PC-9 (cell line): ENCODE measurements around the gene AHDC1. TPM values are rescaled to one million over a fixed set of nuclear protein-coding genes. Genes with fewer than 3 reads are reported as not detected.
A peak's percentile ranks its signal among the peaks of the same experiment; 100 is the strongest.

Experiments
- BruUV-seq: library from RNA; stranded (reverse); fragments of 400-500 nt; replicated peaks from 2 replicates; lab custom pipeline; 2021; lab: Mats Ljungman, UMichigan
- CTCF ChIA-PET: fragments of 300-600 bp; sonication (Branson Sonifier 250); formaldehyde crosslinking; loops from one replicate; lab custom pipeline; 2022; ENCODE audit warnings: antibody characterized with exemption; lab: Charles Lee
- POLR2A ChIA-PET: fragments of 300-600 bp; sonication (Branson Sonifier 250); formaldehyde crosslinking; loops from one replicate; lab custom pipeline; 2022; ENCODE audit warnings: antibody characterized with exemption; ENCODE audit not compliant: unreplicated experiment; lab: Charles Lee
- DNase-seq, 2 experiments: peaks; one replicate each; pipeline versions ENCODE4 v3.0.0 to v3.0.0-alpha.2; 2015 to 2022; ENCODE audit warnings: mixed read lengths in 1 of 2
- H2AFZ ChIP-seq: fragments of 200-600 bp; sonication (generic); 2 replicates; pipeline ENCODE4 v1.8.1; 2017; ENCODE audit warnings: antibody characterized with exemption
- H3F3A ChIP-seq: fragments of 200-600 bp; sonication (generic); 2 replicates; pipeline ENCODE4 v1.8.1; 2017; ENCODE audit warnings: antibody characterized with exemption, mild to moderate bottlenecking, low read depth; ENCODE audit not compliant: insufficient read depth
- H3K27ac ChIP-seq: fragments of 200-600 bp; sonication (generic); 2 replicates; pipeline ENCODE4 v1.6.1; 2016; ENCODE audit warnings: mixed run types
- H3K27me3 ChIP-seq: fragments of 200-600 bp; sonication (generic); 2 replicates; pipeline ENCODE4 v1.6.1; 2016; ENCODE audit warnings: low read depth, mixed run types; ENCODE audit not compliant: insufficient read depth
- H3K36me3 ChIP-seq: fragments of 200-600 bp; sonication (generic); 2 replicates; pipeline ENCODE4 v1.6.1; 2016; ENCODE audit warnings: low read depth, mixed run types
- H3K4me1 ChIP-seq: fragments of 200-600 bp; sonication (generic); replicated peaks from 2 replicates; pipeline ENCODE4 v1.6.1; 2016; ENCODE audit warnings: mixed run types; ENCODE audit not compliant: insufficient read depth
- H3K4me2 ChIP-seq: fragments of 200-600 bp; sonication (generic); 2 replicates; pipeline ENCODE4 v1.6.1; 2017; ENCODE audit warnings: mixed run types
- H3K4me3 ChIP-seq: fragments of 200-600 bp; sonication (generic); 2 replicates; pipeline ENCODE4 v1.6.1; 2016; ENCODE audit warnings: mixed run types
- H3K79me2 ChIP-seq: fragments of 200-600 bp; sonication (generic); 2 replicates; pipeline ENCODE4 v1.6.1; 2017; ENCODE audit warnings: low read depth, mixed run types
- H3K9me2 ChIP-seq: fragments of 200-600 bp; sonication (generic); 2 replicates; pipeline ENCODE4 v1.8.1; 2017; ENCODE audit warnings: mild to moderate bottlenecking; ENCODE audit not compliant: insufficient read depth
- H3K9me3 ChIP-seq: fragments of 200-600 bp; sonication (generic); 2 replicates; pipeline ENCODE4 v1.8.1; 2016; ENCODE audit warnings: low read depth; ENCODE audit not compliant: insufficient read depth
- H4K20me1 ChIP-seq: fragments of 200-600 bp; sonication (generic); 2 replicates; pipeline ENCODE4 v1.8.1; 2017; ENCODE audit not compliant: insufficient read depth
- EZH2 ChIP-seq: fragments of 200-600 bp; sonication (generic); IDR thresholded peaks from 2 replicates; pipeline ENCODE4 v1.8.0; 2017; ENCODE audit warnings: antibody characterized with exemption, low read depth
- intact Hi-C: fragments of 100-400 bp; cut with micrococcal nuclease; formaldehyde crosslinking; loops from one replicate; pipeline ENCODE4 v1.10.0; 2022; ENCODE audit not compliant: unreplicated experiment
- total RNA-seq: library from RNA; stranded (reverse); gene quantifications from 2 replicates; pipeline ENCODE4 v1.2.3, GENCODE V29; 2021
- TF ChIP-seq, protein P1 (sequence below): fragments of 200-600 bp; sonication (generic); conservative IDR thresholded peaks from 2 replicates; pipeline ENCODE4 v1.6.1; 2017; ENCODE audit warnings: mixed run types, antibody characterized with exemption, mild to moderate bottlenecking, moderate library complexity

AHDC1 gene
- total RNA-seq, 1 experiment from 2014 or later = 48.8 TPM

DNA sequence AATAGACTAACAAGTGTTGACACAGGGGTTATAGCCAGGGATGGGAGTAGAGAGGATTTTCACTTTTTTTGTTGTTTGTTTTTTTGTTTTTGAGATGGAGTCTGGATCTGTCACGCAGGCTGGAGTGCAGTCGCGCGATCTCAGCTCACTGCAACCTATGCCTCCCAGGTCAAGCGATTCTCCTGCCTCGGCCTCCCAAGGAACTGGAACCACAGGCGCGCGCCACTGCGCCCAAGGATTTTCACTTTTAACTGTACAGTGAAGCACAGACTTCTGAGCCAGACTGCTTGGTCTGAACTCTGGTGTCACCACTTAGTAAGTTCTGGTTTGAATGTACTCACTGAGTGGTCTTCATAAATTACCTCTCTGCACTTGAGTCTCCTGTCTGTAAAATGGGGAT lies 73.8 kb downstream of the AHDC1 start:
- CTCF ChIA-PET = interaction anchor here (0.7 kb wide), 1 partner anchor 16 kb away, joined by 4 read pairs; no protein-coding TSS in a partner anchor
- Histone ChIP-seq H3K79me2 (no peaks in the 10 kb centered on the region), H3K27me3 (no peaks in the 10 kb centered on the region), H3K9me2 (no peaks in the 10 kb centered on the region), H3K27ac (no peak overlapping the region), H3K4me1 (no peaks in the 10 kb centered on the region), H2AFZ (no peak overlapping the region), H4K20me1 (no peaks in the 10 kb centered on the region), H3K4me2 (no peak overlapping the region), H3F3A (0 out of 2 replicates have a peak, but pooled peaks cover 9% of the 10 kb centered on the region), H3K36me3 (no peaks in the 10 kb centered on the region), H3K4me3 (no peak overlapping the region), H3K9me3 (no peaks in the 10 kb centered on the region)
- TF ChIP-seq, protein P1, sequence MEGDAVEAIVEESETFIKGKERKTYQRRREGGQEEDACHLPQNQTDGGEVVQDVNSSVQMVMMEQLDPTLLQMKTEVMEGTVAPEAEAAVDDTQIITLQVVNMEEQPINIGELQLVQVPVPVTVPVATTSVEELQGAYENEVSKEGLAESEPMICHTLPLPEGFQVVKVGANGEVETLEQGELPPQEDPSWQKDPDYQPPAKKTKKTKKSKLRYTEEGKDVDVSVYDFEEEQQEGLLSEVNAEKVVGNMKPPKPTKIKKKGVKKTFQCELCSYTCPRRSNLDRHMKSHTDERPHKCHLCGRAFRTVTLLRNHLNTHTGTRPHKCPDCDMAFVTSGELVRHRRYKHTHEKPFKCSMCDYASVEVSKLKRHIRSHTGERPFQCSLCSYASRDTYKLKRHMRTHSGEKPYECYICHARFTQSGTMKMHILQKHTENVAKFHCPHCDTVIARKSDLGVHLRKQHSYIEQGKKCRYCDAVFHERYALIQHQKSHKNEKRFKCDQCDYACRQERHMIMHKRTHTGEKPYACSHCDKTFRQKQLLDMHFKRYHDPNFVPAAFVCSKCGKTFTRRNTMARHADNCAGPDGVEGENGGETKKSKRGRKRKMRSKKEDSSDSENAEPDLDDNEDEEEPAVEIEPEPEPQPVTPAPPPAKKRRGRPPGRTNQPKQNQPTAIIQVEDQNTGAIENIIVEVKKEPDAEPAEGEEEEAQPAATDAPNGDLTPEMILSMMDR = no peak
- no peak for TF ChIP-seq EZH2
- intact Hi-C loops = no loop called here
- POLR2A ChIA-PET = no interaction called here
- BruUV-seq = no TSS peak
- no peak for DNase-seq

DNA sequence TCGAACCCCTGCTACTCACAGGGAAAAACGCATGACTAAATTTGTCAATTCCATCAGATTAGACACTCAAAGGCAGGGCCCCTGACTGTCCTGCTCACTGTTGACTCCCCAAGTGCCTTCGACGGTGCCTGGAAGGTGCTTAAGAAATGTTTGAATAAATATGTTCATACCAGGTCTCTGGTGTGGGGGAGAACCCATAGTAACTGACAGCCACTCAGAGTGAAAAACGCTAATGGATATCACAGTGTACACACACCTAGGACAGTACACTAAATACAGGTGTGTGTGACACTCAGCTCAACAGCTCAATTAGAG lies 74.3 kb downstream of the AHDC1 start:
- no peaks in the 10 kb centered on the region for H3K27me3 ChIP-seq
- H3F3A ChIP-seq = 0 out of 2 replicates have a peak, but pooled peaks cover 11% of the 10 kb centered on the region
- DNase-seq = no peak
- H2AFZ ChIP-seq = no peak overlapping the region
- intact Hi-C loops = loop anchor here (5.0 kb wide), 1 partner anchor 37 kb away; the partner anchor contains the start of gene WASF2
- H3K4me1 ChIP-seq = no peaks in the 10 kb centered on the region
- no peak overlapping the region for H3K27ac ChIP-seq
- TF ChIP-seq, protein P1 = no peak
- no peak for TF ChIP-seq EZH2
- no peaks in the 10 kb centered on the region for H4K20me1 ChIP-seq
- POLR2A ChIA-PET = interaction anchor here (0.6 kb wide), 1 partner anchor 30 kb away, joined by 5 read pairs; no protein-coding TSS in a partner anchor
- CTCF ChIA-PET = interaction anchor here (0.7 kb wide), 1 partner anchor 16 kb away, joined by 4 read pairs; no protein-coding TSS in a partner anchor
- no TSS peak for BruUV-seq
- H3K79me2 ChIP-seq = no peaks in the 10 kb centered on the region
- no peaks in the 10 kb centered on the region for H3K9me2 ChIP-seq
- no peak overlapping the region for H3K4me2 ChIP-seq
- no peaks in the 10 kb centered on the region for H3K9me3 ChIP-seq
- H3K4me3 ChIP-seq = no peak overlapping the region
- no peaks in the 10 kb centered on the region for H3K36me3 ChIP-seq

DNA sequence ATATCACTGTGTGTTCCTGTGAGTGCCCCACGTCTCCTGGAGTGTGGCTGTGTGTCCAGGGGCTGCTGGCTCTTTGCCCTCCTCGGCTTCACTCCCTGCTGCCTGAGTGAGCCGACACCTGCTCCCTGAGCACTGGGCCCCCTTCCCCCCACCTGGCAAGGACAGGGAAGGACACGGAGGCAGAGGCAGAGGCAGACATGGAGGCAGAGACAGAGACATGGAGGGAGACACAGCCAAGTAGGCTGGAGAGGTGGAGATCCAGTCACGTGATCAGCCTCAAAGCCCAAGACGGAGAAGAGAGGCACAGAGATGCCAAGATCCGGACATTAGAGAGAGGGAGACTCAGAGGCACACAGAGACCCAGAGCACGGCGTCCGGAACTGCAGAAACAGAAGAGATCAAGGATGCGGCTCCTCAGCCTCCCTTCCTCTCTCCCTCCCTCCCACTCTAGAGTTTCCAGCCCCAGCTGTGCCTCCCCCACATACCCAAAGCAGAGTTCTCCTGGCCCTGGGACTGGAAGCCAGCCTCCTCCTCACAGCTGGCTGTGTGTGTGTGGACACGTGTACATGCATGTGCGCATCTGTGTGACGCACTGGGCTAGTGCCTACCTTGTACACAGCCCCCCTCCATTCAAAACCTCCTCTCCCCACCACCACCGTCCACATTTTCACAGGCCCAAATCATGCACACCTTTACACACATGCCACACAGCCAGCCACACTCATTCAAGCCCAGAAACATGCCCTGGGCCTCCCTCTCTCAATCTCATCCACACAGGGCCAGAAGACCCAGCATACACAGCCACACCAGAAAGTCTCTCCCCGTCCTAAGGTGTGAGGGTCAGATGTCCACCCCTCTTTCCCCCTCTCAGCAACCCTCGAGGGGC lies 74.9 kb downstream of the AHDC1 start:
- no peaks in the 10 kb centered on the region for H3K4me1 ChIP-seq
- H3K79me2 ChIP-seq = no peaks in the 10 kb centered on the region
- intact Hi-C loops = loop anchor here (5.0 kb wide), 1 partner anchor 37 kb away; the partner anchor contains the start of gene WASF2

More for the DNA sequence above, 74.9 kb downstream of the AHDC1 start:
- no peak for DNase-seq
- H2AFZ ChIP-seq = no peak overlapping the region
- H3K27me3 ChIP-seq = no peaks in the 10 kb centered on the region
- ChIA-PET CTCF (no interaction called here), POLR2A (interaction anchor here (0.6 kb wide), 1 partner anchor 29 kb away, joined by 5 read pairs; no protein-coding TSS in a partner anchor)
- no peaks in the 10 kb centered on the region for H3K9me3 ChIP-seq
- H3K9me2 ChIP-seq = no peaks in the 10 kb centered on the region
- no TSS peak for BruUV-seq
- H3F3A ChIP-seq = 0 out of 2 replicates have a peak, but pooled peaks cover 11% of the 10 kb centered on the region
- no peaks in the 10 kb centered on the region for H3K36me3 ChIP-seq
- H4K20me1 ChIP-seq = no peaks in the 10 kb centered on the region
- TF ChIP-seq, protein P1 = no peak
- TF ChIP-seq EZH2 = no peak
- H3K4me3 ChIP-seq = no peak overlapping the region
- H3K4me2 ChIP-seq = peak overlapping the region; percentile 79; the same call in 1 of the 2 replicates
- no peak overlapping the region for H3K27ac ChIP-seq
